ENCODE results near the gene ZBTB20. TPM values are rescaled to one million over a fixed set of nuclear protein-coding genes. Genes with fewer than 3 reads are reported as not detected.

Gene ZBTB20
- total and polyA plus RNA-seq, 8 donors = 0.15 to 149 (median 38.5) TPM

DNA sequence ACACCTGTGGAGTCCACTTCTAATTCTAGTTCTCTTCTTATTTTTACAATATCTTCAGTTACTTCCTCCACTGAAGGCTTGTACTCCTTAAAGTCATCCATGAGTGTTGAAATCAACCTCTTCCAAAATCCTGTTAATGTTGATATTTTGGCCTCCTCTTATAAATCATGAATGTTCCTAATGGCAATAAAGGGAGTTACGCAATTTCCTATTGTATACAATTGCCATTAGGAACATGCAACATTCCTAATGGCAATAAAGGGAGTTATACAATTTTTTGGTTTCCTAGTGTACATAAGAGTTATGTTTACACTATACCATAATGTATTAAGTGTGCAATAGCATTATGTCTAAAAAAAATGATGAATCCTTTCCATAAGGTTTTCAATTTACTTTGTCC, 862.4 kb downstream of the ZBTB20 start:
- 91 to 97% (median 95%) methylated on average over 1 of the region's 1 CpG for WGBS, 5 donors
- Histone ChIP-seq H3K4me3 (no peak overlapping the region), H3K9me3 (no peaks in the 10 kb centered on the region), H3K27ac (no peak overlapping the region), H3K36me3 (no peaks in the 10 kb centered on the region), H3K4me1 (no peaks in the 10 kb centered on the region), H3K27me3 (no peaks in the 10 kb centered on the region)
- intact Hi-C loops (cut with DNase I; ENCODE audit: low total_unique reads) = no loop called here
- TF ChIP-seq, protein P1, sequence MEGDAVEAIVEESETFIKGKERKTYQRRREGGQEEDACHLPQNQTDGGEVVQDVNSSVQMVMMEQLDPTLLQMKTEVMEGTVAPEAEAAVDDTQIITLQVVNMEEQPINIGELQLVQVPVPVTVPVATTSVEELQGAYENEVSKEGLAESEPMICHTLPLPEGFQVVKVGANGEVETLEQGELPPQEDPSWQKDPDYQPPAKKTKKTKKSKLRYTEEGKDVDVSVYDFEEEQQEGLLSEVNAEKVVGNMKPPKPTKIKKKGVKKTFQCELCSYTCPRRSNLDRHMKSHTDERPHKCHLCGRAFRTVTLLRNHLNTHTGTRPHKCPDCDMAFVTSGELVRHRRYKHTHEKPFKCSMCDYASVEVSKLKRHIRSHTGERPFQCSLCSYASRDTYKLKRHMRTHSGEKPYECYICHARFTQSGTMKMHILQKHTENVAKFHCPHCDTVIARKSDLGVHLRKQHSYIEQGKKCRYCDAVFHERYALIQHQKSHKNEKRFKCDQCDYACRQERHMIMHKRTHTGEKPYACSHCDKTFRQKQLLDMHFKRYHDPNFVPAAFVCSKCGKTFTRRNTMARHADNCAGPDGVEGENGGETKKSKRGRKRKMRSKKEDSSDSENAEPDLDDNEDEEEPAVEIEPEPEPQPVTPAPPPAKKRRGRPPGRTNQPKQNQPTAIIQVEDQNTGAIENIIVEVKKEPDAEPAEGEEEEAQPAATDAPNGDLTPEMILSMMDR (IDR thresholded peaks at IDR 0.05) = no peak
- no peak for DNase-seq

Small RNA genes lying within 50 kb of the gene (small RNA-seq; reads per million reads assigned to genes)
- 0 reads per million in 4 donors for gene MIR4796

Measured in stomach (tissue), 9 donors.